HEK293 (cell line): ENCODE results near the gene CARD8.

Source experiments
- BCL11A ChIP-seq: fragments of 450-650 bp; formaldehyde crosslinking; IDR thresholded peaks from 2 replicates; pipeline ENCODE4 v1.5.1; 2016; ENCODE audit warnings: low read depth, missing biosample characterization, missing genetic modification characterization
- BCL6B ChIP-seq: fragments of 450-650 bp; formaldehyde crosslinking; IDR thresholded peaks from 2 replicates; pipeline ENCODE4 v1.5.1; 2017; ENCODE audit warnings: missing biosample characterization, missing genetic modification characterization
- GLIS1 ChIP-seq: fragments of 450-650 bp; formaldehyde crosslinking; IDR thresholded peaks from 2 replicates; pipeline ENCODE4 v1.5.1; 2016; ENCODE audit warnings: missing biosample characterization, missing genetic modification characterization
- HOXA7 ChIP-seq: sonication (generic); formaldehyde crosslinking; IDR thresholded peaks from 2 replicates; pipeline ENCODE4 v1.8.1; 2022; ENCODE audit warnings: missing genetic modification reagents, borderline replicate concordance
- MZF1 ChIP-seq: fragments of 450-650 bp; formaldehyde crosslinking; IDR thresholded peaks from 2 replicates; pipeline ENCODE4 v1.5.1; 2017; ENCODE audit warnings: missing biosample characterization, missing genetic modification characterization, borderline replicate concordance
- OSR2 ChIP-seq: fragments of 450-650 bp; formaldehyde crosslinking; IDR thresholded peaks from 2 replicates; pipeline ENCODE4 v1.5.1; 2016; ENCODE audit warnings: missing biosample characterization, missing genetic modification characterization
- PATZ1 ChIP-seq: fragments of 450-650 bp; formaldehyde crosslinking; IDR thresholded peaks from 2 replicates; pipeline ENCODE4 v1.5.1; 2016; ENCODE audit warnings: missing biosample characterization, missing genetic modification characterization
- PRDM10 ChIP-seq: fragments of 450-650 bp; formaldehyde crosslinking; IDR thresholded peaks from 2 replicates; pipeline ENCODE4 v1.5.1; 2016; ENCODE audit warnings: missing biosample characterization, missing genetic modification characterization
- ZBTB21 ChIP-seq: fragments of 450-650 bp; formaldehyde crosslinking; IDR thresholded peaks from 2 replicates; pipeline ENCODE4 v1.5.1; 2017; ENCODE audit warnings: missing biosample characterization, missing genetic modification characterization
- ZBTB44 ChIP-seq: fragments of 450-650 bp; IDR thresholded peaks from 2 replicates; pipeline ENCODE4 v1.5.1; 2018; ENCODE audit warnings: missing biosample characterization, mild to moderate bottlenecking, missing genetic modification characterization
- ZBTB6 ChIP-seq: fragments of 450-650 bp; formaldehyde crosslinking; IDR thresholded peaks from 2 replicates; pipeline ENCODE4 v1.5.1; 2017; ENCODE audit warnings: missing biosample characterization, missing genetic modification characterization
- ZEB2 ChIP-seq: fragments of 450-650 bp; formaldehyde crosslinking; IDR thresholded peaks from 2 replicates; pipeline ENCODE4 v1.5.1; 2016; ENCODE audit warnings: missing biosample characterization, missing genetic modification characterization
- ZFP3 ChIP-seq: fragments of 450-650 bp; formaldehyde crosslinking; IDR thresholded peaks from 2 replicates; pipeline ENCODE4 v1.5.1; 2016; ENCODE audit warnings: low read depth, missing biosample characterization, missing genetic modification characterization
- ZFP37 ChIP-seq: fragments of 450-650 bp; formaldehyde crosslinking; IDR thresholded peaks from 2 replicates; pipeline ENCODE4 v1.5.1; 2016; ENCODE audit warnings: missing biosample characterization, missing genetic modification characterization
- ZNF211 ChIP-seq: fragments of 450-650 bp; formaldehyde crosslinking; IDR thresholded peaks from 2 replicates; pipeline ENCODE4 v1.5.1; 2016; ENCODE audit warnings: low read depth, missing biosample characterization, missing genetic modification characterization
- ZNF416 ChIP-seq: fragments of 450-650 bp; formaldehyde crosslinking; IDR thresholded peaks from 2 replicates; pipeline ENCODE4 v1.5.1; 2016; ENCODE audit warnings: missing biosample characterization, missing genetic modification characterization
- ZNF433 ChIP-seq: fragments of 450-650 bp; formaldehyde crosslinking; IDR thresholded peaks from 2 replicates; pipeline ENCODE4 v1.5.1; 2016; ENCODE audit warnings: missing biosample characterization, missing genetic modification characterization, low read depth
- ZNF488 ChIP-seq: fragments of 450-650 bp; formaldehyde crosslinking; IDR thresholded peaks from 2 replicates; pipeline ENCODE4 v1.5.1; 2016; ENCODE audit warnings: missing biosample characterization, missing genetic modification characterization
- ZNF544 ChIP-seq: fragments of 450-650 bp; formaldehyde crosslinking; IDR thresholded peaks from 2 replicates; pipeline ENCODE4 v1.5.0; 2017; ENCODE audit warnings: missing biosample characterization, missing genetic modification characterization
- ZNF549 ChIP-seq: fragments of 450-650 bp; IDR thresholded peaks from 2 replicates; pipeline ENCODE4 v1.5.1; 2018; ENCODE audit warnings: missing biosample characterization, missing genetic modification characterization, mild to moderate bottlenecking, inconsistent platforms, moderate library complexity
- ZNF580 ChIP-seq: fragments of 450-650 bp; formaldehyde crosslinking; IDR thresholded peaks from 2 replicates; pipeline ENCODE4 v1.5.1; 2016; ENCODE audit warnings: missing biosample characterization, missing genetic modification characterization
- ZNF600 ChIP-seq: fragments of 450-650 bp; formaldehyde crosslinking; IDR thresholded peaks from 2 replicates; pipeline ENCODE4 v1.5.1; 2016; ENCODE audit warnings: missing biosample characterization, missing genetic modification characterization
- ZNF670 ChIP-seq: fragments of 450-650 bp; formaldehyde crosslinking; IDR thresholded peaks from 2 replicates; pipeline ENCODE4 v1.5.1; 2016; ENCODE audit warnings: missing biosample characterization, missing genetic modification characterization, low read depth
- ZNF677 ChIP-seq: fragments of 450-650 bp; IDR thresholded peaks from 2 replicates; pipeline ENCODE4 v1.5.0; 2018; ENCODE audit warnings: missing biosample characterization, mild to moderate bottlenecking, missing genetic modification characterization, moderate library complexity
- ZNF768 ChIP-seq: fragments of 450-650 bp; formaldehyde crosslinking; IDR thresholded peaks from 2 replicates; pipeline ENCODE4 v1.5.1; 2018; ENCODE audit warnings: missing biosample characterization, mild to moderate bottlenecking, missing genetic modification characterization
- ZNF791 ChIP-seq: fragments of 450-650 bp; formaldehyde crosslinking; IDR thresholded peaks from 2 replicates; pipeline ENCODE4 v1.5.1; 2016; ENCODE audit warnings: missing biosample characterization, missing genetic modification characterization
- ZSCAN4 ChIP-seq: fragments of 450-650 bp; formaldehyde crosslinking; IDR thresholded peaks from 2 replicates; pipeline ENCODE4 v1.5.1; 2017; ENCODE audit warnings: missing biosample characterization, missing genetic modification characterization
- ZXDB ChIP-seq: fragments of 450-650 bp; formaldehyde crosslinking; IDR thresholded peaks from 2 replicates; pipeline ENCODE4 v1.5.1; 2016; ENCODE audit warnings: missing biosample characterization, missing genetic modification characterization

The CARD8 gene

GRCh38 chr19:48190288-48190884, 65.3 kb downstream of the CARD8 start (continued):
- TF ChIP-seq BCL6B (tag by site-specific recombination), result no peak
- TF ChIP-seq ZXDB (tag by site-specific recombination), result peak; percentile 51; the same call in 1 of the 2 replicates
- TF ChIP-seq PATZ1 (tag by site-specific recombination), result peak; percentile 47
- no peak for TF ChIP-seq BCL11A (tag by site-specific recombination)
- TF ChIP-seq ZNF211 (tag by site-specific recombination), result no peak
- no peak for TF ChIP-seq ZNF433 (tag by site-specific recombination)
- no peak for TF ChIP-seq ZBTB6 (tag by site-specific recombination)
- TF ChIP-seq ZSCAN4 (tag by site-specific recombination), result no peak
- no peak for TF ChIP-seq HOXA7
- 0 out of 2 replicates have a peak, but pooled peaks have one; percentile 48 for TF ChIP-seq MZF1
- TF ChIP-seq ZNF791 (tag by site-specific recombination), result no peak
- TF ChIP-seq ZNF580, result no peak
- TF ChIP-seq ZNF416 (tag by site-specific recombination), result no peak
- TF ChIP-seq OSR2 (tag by site-specific recombination), result peak; percentile 49; the same call in 1 of the 2 replicates
- TF ChIP-seq ZEB2 (tag by site-specific recombination), result peak; percentile 68; the same call in 1 of the 2 replicates
- TF ChIP-seq ZNF488, result no peak
- peak; percentile 95 for TF ChIP-seq GLIS1 (tag by site-specific recombination)
- TF ChIP-seq ZFP3 (tag by site-specific recombination), result no peak
- no peak for TF ChIP-seq ZBTB21 (tag by site-specific recombination)
- peak; percentile 35; the same call in 1 of the 2 replicates for TF ChIP-seq ZBTB44 (tag by site-specific recombination)
- TF ChIP-seq ZNF670 (tag by site-specific recombination), result no peak
- TF ChIP-seq ZNF549 (tag by site-specific recombination), result no peak
- TF ChIP-seq ZNF677 (tag by site-specific recombination), result no peak
- no peak for TF ChIP-seq ZNF600
- no peak for TF ChIP-seq ZFP37 (tag by site-specific recombination)
- peak; percentile 34; the same call in 1 of the 2 replicates for TF ChIP-seq ZNF768
- TF ChIP-seq PRDM10 (tag by site-specific recombination), result peak; percentile 83
- TF ChIP-seq ZNF544 (tag by site-specific recombination), result no peak
